DND-41 (cell line): ENCODE results near the gene BBLN.

Experiments
- EZH2 ChIP-seq: IDR thresholded peaks from 3 replicates; pipeline ENCODE4 v1.6.1; 2012; ENCODE audit warnings: borderline replicate concordance, low read depth, mild to moderate bottlenecking, moderate library complexity, low read length, inconsistent platforms; ENCODE audit not compliant: severe bottlenecking
- TF ChIP-seq, protein P1 (sequence below): IDR thresholded peaks from 2 replicates; pipeline ENCODE4 v1.5.1; 2012; ENCODE audit warnings: borderline replicate concordance, low read length, moderate library complexity, mild to moderate bottlenecking; ENCODE audit not compliant: poor library complexity, severe bottlenecking; ENCODE audit errors: extremely low read depth

DNA sequence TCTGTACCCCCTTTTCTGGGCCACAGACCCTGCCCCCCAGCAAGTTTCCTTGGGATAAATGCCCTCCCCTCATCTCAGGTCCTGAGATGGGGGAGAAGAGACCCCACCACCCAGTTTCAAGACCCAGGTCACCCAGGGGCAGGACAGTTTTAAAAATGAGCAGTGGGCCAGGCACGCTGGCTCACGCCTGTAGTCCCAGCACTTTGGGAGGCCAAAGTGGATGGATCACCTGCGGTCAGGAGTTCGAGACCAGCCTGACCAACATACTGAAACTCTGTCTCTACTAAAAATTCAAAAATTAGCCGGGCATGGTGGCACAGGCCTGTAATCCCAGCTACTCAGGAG is 38.6 kb upstream of the BBLN start:
- TF ChIP-seq, protein P1, sequence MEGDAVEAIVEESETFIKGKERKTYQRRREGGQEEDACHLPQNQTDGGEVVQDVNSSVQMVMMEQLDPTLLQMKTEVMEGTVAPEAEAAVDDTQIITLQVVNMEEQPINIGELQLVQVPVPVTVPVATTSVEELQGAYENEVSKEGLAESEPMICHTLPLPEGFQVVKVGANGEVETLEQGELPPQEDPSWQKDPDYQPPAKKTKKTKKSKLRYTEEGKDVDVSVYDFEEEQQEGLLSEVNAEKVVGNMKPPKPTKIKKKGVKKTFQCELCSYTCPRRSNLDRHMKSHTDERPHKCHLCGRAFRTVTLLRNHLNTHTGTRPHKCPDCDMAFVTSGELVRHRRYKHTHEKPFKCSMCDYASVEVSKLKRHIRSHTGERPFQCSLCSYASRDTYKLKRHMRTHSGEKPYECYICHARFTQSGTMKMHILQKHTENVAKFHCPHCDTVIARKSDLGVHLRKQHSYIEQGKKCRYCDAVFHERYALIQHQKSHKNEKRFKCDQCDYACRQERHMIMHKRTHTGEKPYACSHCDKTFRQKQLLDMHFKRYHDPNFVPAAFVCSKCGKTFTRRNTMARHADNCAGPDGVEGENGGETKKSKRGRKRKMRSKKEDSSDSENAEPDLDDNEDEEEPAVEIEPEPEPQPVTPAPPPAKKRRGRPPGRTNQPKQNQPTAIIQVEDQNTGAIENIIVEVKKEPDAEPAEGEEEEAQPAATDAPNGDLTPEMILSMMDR = no peak
- TF ChIP-seq EZH2 = no peak
